ENCODE data around the gene RUNX2.

Gene RUNX2

DNA sequence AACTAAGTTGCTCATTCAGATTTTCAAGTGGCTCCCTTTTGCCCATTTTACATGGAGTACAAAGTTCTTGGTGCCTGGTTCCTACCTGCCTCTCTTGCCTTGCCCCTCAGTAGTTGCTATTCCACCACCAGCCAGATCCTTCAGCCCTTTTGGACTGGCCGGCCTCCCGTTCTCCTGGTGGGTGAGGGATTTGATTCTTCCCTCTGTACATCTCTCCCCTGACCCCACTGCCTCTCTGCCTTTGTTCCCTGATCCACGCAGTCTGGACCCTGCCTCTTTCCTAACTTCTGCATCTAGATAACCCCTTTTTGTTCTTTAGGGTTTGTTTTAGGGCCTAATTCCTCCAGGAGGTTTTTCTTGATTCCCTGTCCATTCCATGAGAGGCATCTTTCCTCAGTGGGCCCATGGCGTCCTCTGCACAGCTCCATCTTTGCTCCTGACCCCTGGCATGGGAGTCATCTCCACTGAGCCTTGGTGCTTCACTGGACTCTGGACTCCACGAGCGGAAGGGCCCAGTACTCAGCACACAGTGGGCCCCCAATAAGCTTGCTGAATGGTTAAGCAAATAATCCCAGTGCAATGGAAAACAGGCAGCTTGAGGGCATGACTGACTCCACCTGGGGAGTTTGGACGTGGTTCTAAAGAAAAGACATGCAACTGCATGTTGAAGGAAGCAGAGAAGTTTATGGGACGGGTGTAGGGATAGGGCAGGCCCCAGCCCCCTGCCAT lies 358.9 kb downstream of the RUNX2 start:
- no peak overlapping the region for H3K27ac ChIP-seq (ENCODE audit: low read length)
- no peak overlapping the region for H3K4me3 ChIP-seq (ENCODE audit: low read length)
- no peak overlapping the region for H3K9ac ChIP-seq (ENCODE audit: low read length)
- no peaks in the 10 kb centered on the region for H3K9me3 ChIP-seq (ENCODE audit: control insufficient read depth, low read depth, low read length)
- no peaks in the 10 kb centered on the region for H3K4me1 ChIP-seq (ENCODE audit: control insufficient read depth, low read depth, low read length)
- no peaks in the 10 kb centered on the region for H3K27me3 ChIP-seq (ENCODE audit: control insufficient read depth, insufficient read depth, low read length)
- no peaks in the 10 kb centered on the region for H3K36me3 ChIP-seq (ENCODE audit: control insufficient read depth, low read depth, low read length)

DNA sequence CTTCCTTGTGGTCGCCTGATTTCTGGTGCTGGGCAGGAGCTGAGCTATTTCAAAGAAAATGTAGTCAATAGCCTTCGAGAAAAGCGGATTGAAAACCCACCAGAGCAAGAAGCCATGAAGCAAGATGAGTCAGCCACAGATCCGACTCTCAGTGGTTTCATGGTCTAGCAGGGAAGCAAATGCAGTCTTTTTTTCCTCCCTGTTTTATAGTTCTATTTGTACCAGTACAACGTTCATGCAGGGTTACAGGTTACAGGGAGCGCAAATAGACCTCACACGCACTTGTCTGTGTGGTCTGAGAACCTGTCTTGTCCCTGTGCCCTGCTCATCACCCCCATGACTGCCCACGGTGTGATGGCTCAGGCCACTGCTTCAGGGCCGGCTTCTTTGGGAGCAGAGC lies 359.4 kb downstream of the RUNX2 start:
- H3K4me3 ChIP-seq (ENCODE audit: low read length) = no peak overlapping the region
- H3K36me3 ChIP-seq (ENCODE audit: control insufficient read depth, low read depth, low read length) = no peaks in the 10 kb centered on the region
- no peaks in the 10 kb centered on the region for H3K9me3 ChIP-seq (ENCODE audit: control insufficient read depth, low read depth, low read length)
- no peaks in the 10 kb centered on the region for H3K27me3 ChIP-seq (ENCODE audit: control insufficient read depth, insufficient read depth, low read length)
- no peak overlapping the region for H3K9ac ChIP-seq (ENCODE audit: low read length)
- H3K4me1 ChIP-seq (ENCODE audit: control insufficient read depth, low read depth, low read length) = no peaks in the 10 kb centered on the region
- H3K27ac ChIP-seq (ENCODE audit: low read length) = no peak overlapping the region

DNA sequence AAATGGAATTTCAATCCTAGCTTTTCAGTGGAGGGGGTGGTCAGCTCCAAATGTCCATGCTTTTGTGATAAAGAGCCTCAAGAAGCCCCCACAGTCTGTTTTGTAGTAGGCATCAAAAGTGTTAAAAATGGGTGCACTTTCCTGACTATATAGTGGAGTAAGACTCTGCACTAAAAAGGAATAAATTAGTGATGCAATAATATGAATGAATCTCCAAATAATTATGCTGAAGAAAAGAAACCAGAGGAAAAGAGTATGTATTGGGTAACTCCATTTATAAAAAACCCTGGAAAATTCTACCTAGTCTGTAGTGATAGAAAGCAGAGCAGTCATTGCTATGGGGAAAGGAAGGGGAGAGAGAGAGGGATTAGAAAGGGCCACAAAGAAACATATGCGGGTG lies 360.1 kb downstream of the RUNX2 start:
- H3K4me1 ChIP-seq (ENCODE audit: control insufficient read depth, low read depth, low read length) = no peaks in the 10 kb centered on the region

DNA sequence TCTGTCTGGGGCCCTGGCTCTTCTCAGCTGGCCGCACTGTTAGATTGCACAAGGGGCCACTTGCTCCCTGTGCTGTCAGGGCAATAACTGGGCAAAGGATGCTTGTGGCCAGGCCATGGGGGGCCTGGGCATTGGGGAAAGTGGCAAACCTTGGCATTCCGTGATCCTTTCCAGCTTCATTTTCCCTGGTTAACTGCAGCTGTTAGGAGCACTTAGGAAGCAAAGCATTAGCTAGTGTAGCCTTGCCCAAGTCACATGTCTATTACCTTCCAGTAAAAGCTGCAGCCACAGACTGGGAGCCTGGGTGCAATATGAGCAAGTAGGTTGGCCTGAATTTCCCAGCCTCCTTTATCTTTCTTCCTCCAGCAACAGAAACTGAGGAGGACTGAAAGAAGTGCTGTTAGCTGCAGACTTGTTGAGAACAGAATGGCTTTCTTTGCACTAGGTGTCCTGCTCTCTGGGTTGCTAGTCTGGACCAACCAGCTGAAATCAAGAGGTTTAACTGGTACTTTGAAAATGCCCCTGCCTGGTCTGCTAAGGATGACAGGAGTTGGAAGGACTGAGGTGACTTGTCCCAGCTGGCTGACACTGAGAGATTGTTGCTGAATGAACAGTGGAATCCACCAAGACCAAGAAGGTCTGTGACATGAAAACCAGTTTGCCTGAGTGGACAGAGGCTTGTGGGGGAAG lies 361.9 kb downstream of the RUNX2 start:
- Histone ChIP-seq H3K4me1 (ENCODE audit: control insufficient read depth, low read depth, low read length) (no peaks in the 10 kb centered on the region), H3K9me3 (ENCODE audit: control insufficient read depth, low read depth, low read length) (no peaks in the 10 kb centered on the region), H3K27me3 (ENCODE audit: control insufficient read depth, insufficient read depth, low read length) (no peaks in the 10 kb centered on the region), H3K9ac (ENCODE audit: low read length) (no peak overlapping the region), H3K4me3 (ENCODE audit: low read length) (no peak overlapping the region), H3K27ac (ENCODE audit: low read length) (no peak overlapping the region), H3K36me3 (ENCODE audit: control insufficient read depth, low read depth, low read length) (no peaks in the 10 kb centered on the region)

More for the DNA sequence above, 360.1 kb downstream of the RUNX2 start:
- Histone ChIP-seq H3K9me3 (ENCODE audit: control insufficient read depth, low read depth, low read length) (no peaks in the 10 kb centered on the region), H3K9ac (ENCODE audit: low read length) (no peak overlapping the region), H3K36me3 (ENCODE audit: control insufficient read depth, low read depth, low read length) (no peaks in the 10 kb centered on the region), H3K4me3 (ENCODE audit: low read length) (no peak overlapping the region), H3K27ac (ENCODE audit: low read length) (no peak overlapping the region), H3K27me3 (ENCODE audit: control insufficient read depth, insufficient read depth, low read length) (no peaks in the 10 kb centered on the region)

DNA sequence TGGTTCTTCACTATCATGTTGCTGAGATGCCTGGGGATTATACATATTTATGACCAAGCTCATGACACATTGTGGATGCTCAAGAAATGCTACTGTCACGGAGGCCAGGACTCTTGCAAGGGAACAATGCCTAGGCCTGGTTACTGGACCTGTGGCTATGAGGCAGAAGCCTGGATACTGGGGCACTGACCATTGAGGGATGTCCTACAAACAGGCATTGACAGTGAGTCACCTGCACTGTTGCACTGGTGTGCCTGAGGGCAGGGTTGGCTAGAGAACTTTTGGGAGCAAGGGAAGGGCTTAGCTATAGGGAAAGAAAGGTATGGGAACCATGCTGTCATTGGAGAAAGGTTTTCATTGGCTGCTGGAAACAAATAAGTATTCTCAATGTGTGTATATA lies 362.7 kb downstream of the RUNX2 start:
- Histone ChIP-seq H3K27ac (ENCODE audit: low read length) (no peak overlapping the region), H3K36me3 (ENCODE audit: control insufficient read depth, low read depth, low read length) (no peaks in the 10 kb centered on the region), H3K27me3 (ENCODE audit: control insufficient read depth, insufficient read depth, low read length) (no peaks in the 10 kb centered on the region), H3K9me3 (ENCODE audit: control insufficient read depth, low read depth, low read length) (no peaks in the 10 kb centered on the region), H3K9ac (ENCODE audit: low read length) (no peak overlapping the region), H3K4me3 (ENCODE audit: low read length) (no peak overlapping the region), H3K4me1 (ENCODE audit: control insufficient read depth, low read depth, low read length) (no peaks in the 10 kb centered on the region)

DNA sequence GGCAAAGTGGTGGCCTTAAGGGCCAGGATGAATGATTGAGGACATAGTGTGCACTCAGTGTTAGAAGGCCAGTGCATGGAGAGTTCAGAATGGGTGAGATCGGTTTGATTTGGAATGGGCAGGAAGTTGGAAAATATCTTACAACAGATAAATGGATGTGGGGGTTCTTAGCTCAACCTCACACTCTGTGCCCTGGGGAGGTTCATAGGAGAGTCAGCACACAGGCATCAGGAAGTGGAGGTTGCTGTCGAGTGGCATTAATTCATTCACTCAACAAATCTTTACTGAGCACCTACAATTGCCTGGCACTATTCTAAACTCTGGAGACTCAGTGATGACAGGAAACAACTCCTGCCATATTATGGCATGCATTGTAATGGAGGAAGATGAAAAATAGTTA lies 363.3 kb downstream of the RUNX2 start:
- Histone ChIP-seq H3K27ac (ENCODE audit: low read length) (no peak overlapping the region), H3K9me3 (ENCODE audit: control insufficient read depth, low read depth, low read length) (no peaks in the 10 kb centered on the region), H3K4me3 (ENCODE audit: low read length) (no peak overlapping the region), H3K9ac (ENCODE audit: low read length) (no peak overlapping the region), H3K27me3 (ENCODE audit: control insufficient read depth, insufficient read depth, low read length) (no peaks in the 10 kb centered on the region), H3K36me3 (ENCODE audit: control insufficient read depth, low read depth, low read length) (no peaks in the 10 kb centered on the region), H3K4me1 (ENCODE audit: control insufficient read depth, low read depth, low read length) (no peaks in the 10 kb centered on the region)

DNA sequence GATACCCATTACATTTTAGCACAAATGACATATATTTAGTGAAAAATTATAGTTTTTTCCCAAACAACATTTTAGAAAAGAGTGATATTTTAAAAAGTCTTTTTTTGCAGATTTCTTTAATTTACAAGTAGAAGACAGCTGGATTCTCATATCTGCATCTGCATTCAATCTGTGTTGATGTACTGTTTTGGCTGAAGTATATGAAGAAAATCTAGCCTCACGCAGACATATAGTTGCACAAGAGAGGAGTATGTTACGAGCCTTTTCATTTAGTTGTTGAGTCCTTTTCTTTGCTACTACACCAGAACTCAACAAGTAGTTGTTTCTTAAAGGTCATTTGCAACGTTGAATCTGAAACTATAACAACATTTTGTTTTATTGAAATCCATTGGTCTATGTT lies 363.9 kb downstream of the RUNX2 start:
- Histone ChIP-seq H3K4me3 (ENCODE audit: low read length) (no peak overlapping the region), H3K36me3 (ENCODE audit: control insufficient read depth, low read depth, low read length) (no peaks in the 10 kb centered on the region), H3K9me3 (ENCODE audit: control insufficient read depth, low read depth, low read length) (no peaks in the 10 kb centered on the region), H3K9ac (ENCODE audit: low read length) (no peak overlapping the region), H3K27ac (ENCODE audit: low read length) (no peak overlapping the region), H3K27me3 (ENCODE audit: control insufficient read depth, insufficient read depth, low read length) (no peaks in the 10 kb centered on the region), H3K4me1 (ENCODE audit: control insufficient read depth, low read depth, low read length) (no peaks in the 10 kb centered on the region)

DNA sequence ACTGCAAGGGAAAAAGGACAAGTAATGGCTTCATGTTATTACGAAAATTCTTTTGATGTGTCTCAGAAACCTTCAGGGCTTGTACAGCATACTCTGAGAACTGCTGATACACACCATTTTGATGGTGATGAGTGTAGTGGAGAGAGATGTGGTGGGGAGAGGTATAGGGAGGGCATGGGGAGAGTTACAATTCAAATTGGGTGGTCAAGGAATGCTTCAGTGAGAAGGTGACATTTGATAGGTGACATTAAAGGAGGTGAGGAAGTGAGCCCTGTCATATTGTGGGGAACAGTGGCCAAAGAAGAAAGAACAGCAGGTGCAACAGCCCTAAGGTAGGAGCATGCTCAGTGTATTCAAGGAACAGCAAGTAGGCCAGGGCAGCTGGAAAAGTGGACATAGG lies 368.6 kb downstream of the RUNX2 start:
- no peak overlapping the region for H3K9ac ChIP-seq (ENCODE audit: low read length)
- H3K36me3 ChIP-seq (ENCODE audit: control insufficient read depth, low read depth, low read length) = no peaks in the 10 kb centered on the region
- no peak overlapping the region for H3K27ac ChIP-seq (ENCODE audit: low read length)
- H3K9me3 ChIP-seq (ENCODE audit: control insufficient read depth, low read depth, low read length) = no peaks in the 10 kb centered on the region
- H3K4me3 ChIP-seq (ENCODE audit: low read length) = no peak overlapping the region
- H3K4me1 ChIP-seq (ENCODE audit: control insufficient read depth, low read depth, low read length) = no peaks in the 10 kb centered on the region
- H3K27me3 ChIP-seq (ENCODE audit: control insufficient read depth, insufficient read depth, low read length) = no peaks in the 10 kb centered on the region

DNA sequence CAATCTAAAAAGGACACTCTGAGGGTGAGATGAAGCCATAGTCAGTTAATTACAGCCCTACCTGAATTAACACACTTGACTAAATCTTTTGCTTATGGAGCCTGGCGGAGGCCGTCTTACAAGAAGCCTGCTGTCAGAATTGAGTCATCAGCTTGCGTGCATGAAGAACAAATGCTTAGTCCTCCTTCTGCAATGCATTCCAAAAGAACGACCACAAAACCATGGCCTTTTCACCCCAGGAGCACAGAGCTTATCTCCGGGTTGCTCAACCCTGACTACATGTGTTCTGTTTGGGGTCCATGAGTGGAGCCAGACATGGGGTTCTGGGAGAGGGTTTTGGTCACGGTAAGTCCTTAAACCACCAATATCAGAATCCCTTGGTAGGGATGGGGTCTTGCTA lies 369.5 kb downstream of the RUNX2 start:
- H3K36me3 ChIP-seq (ENCODE audit: control insufficient read depth, low read depth, low read length) = no peaks in the 10 kb centered on the region
- H3K9ac ChIP-seq (ENCODE audit: low read length) = no peak overlapping the region
- no peaks in the 10 kb centered on the region for H3K4me1 ChIP-seq (ENCODE audit: control insufficient read depth, low read depth, low read length)
- H3K27me3 ChIP-seq (ENCODE audit: control insufficient read depth, insufficient read depth, low read length) = no peaks in the 10 kb centered on the region
- H3K4me3 ChIP-seq (ENCODE audit: low read length) = no peak overlapping the region
- no peaks in the 10 kb centered on the region for H3K9me3 ChIP-seq (ENCODE audit: control insufficient read depth, low read depth, low read length)
- no peak overlapping the region for H3K27ac ChIP-seq (ENCODE audit: low read length)

DNA sequence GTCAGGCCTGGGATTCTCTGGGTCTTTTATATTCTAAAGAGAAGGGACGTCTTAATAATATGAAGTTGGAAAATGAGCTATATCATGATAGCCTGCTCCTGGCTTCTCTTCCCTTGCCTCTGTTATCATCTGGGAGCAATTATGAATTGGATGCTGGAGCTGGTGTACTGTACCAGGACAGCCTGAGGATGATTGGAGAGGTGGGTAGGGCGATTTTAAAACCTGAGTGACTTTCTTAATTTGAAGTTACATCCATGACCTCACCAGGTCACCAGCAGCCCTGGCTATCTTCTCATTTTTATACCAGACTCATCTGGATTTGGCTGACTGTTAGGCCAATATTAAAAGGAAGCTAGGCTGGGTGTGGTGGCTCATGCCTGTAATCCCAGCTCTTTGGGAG lies 369.9 kb downstream of the RUNX2 start:
- Histone ChIP-seq H3K9ac (ENCODE audit: low read length) (no peak overlapping the region), H3K4me1 (ENCODE audit: control insufficient read depth, low read depth, low read length) (no peaks in the 10 kb centered on the region), H3K27me3 (ENCODE audit: control insufficient read depth, insufficient read depth, low read length) (no peaks in the 10 kb centered on the region), H3K36me3 (ENCODE audit: control insufficient read depth, low read depth, low read length) (no peaks in the 10 kb centered on the region), H3K27ac (ENCODE audit: low read length) (no peak overlapping the region), H3K9me3 (ENCODE audit: control insufficient read depth, low read depth, low read length) (no peaks in the 10 kb centered on the region), H3K4me3 (ENCODE audit: low read length) (no peak overlapping the region)

DNA sequence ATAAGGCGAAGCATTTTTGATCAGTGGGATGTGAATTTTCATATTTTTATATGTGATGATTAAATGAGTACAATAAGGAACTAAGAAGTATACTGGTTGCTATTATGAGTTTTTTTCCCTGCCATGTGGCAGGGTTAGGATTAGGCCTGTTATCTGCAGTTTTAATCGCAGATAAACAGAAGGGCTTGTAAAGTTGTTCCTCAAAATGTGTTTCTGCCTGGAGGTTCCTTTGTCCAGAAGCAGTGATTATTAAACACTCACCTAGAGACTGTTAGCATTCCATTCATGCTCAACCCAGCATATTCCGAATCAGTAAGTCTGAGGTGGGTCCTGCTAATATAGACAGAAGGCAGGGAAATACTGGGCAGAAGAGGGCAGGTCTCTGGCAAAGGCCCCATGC lies 371.5 kb downstream of the RUNX2 start:
- Histone ChIP-seq H3K27me3 (ENCODE audit: control insufficient read depth, insufficient read depth, low read length) (no peaks in the 10 kb centered on the region), H3K9me3 (ENCODE audit: control insufficient read depth, low read depth, low read length) (no peaks in the 10 kb centered on the region), H3K36me3 (ENCODE audit: control insufficient read depth, low read depth, low read length) (no peaks in the 10 kb centered on the region), H3K9ac (ENCODE audit: low read length) (no peak overlapping the region), H3K4me3 (ENCODE audit: low read length) (no peak overlapping the region), H3K4me1 (ENCODE audit: control insufficient read depth, low read depth, low read length) (no peaks in the 10 kb centered on the region), H3K27ac (ENCODE audit: low read length) (no peak overlapping the region)

Measured in iPS-18a (cell line).